PFSK-1 (cell line): ENCODE data around the gene TNFSF8.

Experiments used
- FOXP2 ChIP-seq: optimal IDR thresholded peaks from 2 replicates; pipeline ENCODE3; 2011; ENCODE audit warnings: borderline replicate concordance, control low read depth, inconsistent platforms; ENCODE audit not compliant: insufficient read depth; ENCODE audit errors: extremely low read length, extremely low read depth
- POLR2AphosphoS5 ChIP-seq: IDR thresholded peaks from 2 replicates; pipeline ENCODE4 v1.6.1; 2012; ENCODE audit warnings: low read depth, mild to moderate bottlenecking, control low read depth, low read length, moderate library complexity
- REST ChIP-seq, 2 experiments: IDR thresholded peaks; 2 replicates each; pipeline versions ENCODE4 v1.6.1 to v1.8.0; 2011 to 2012; ENCODE audit warnings: low read depth in 2 of 2, low read length in 2 of 2, control low read depth in 1 of 2, inconsistent platforms in 1 of 2, mild to moderate bottlenecking in 1 of 2, moderate library complexity in 1 of 2; ENCODE audit not compliant: insufficient read depth in 1 of 2
- SIN3A ChIP-seq: IDR thresholded peaks from 2 replicates; pipeline ENCODE4 v1.6.1; 2012; ENCODE audit warnings: mild to moderate bottlenecking, low read length, moderate library complexity, borderline replicate concordance; ENCODE audit not compliant: insufficient read depth
- TAF1 ChIP-seq: IDR thresholded peaks from 2 replicates; pipeline ENCODE4 v1.6.1; 2012; ENCODE audit warnings: low read length, control low read depth, borderline replicate concordance; ENCODE audit not compliant: insufficient read depth

TNFSF8 gene

GRCh38 chr9:114928671-114929070, 1.7 kb downstream of the TNFSF8 start:
- no peak for TF ChIP-seq TAF1

- TF ChIP-seq SIN3A (no peak), TAF1 (no peak), REST (IDR thresholded peaks at IDR 0.05; ENCODE audit: insufficient read depth in 1 of 2, low read depth in 2 of 2, low read length in 2 of 2) (no peak), FOXP2 (no peak), POLR2AphosphoS5 (no peak)
Observed at GRCh38 chr9:114928136-114928535, 2.3 kb downstream of the TNFSF8 start.

GRCh38 chr9:114925672-114926071, 4.7 kb downstream of the TNFSF8 start:
- TF ChIP-seq TAF1 (no peak), POLR2AphosphoS5 (no peak), FOXP2 (no peak), REST (IDR thresholded peaks at IDR 0.05; ENCODE audit: insufficient read depth in 1 of 2, low read depth in 2 of 2, low read length in 2 of 2) (no peak)

- TF ChIP-seq SIN3A (no peak), REST (IDR thresholded peaks at IDR 0.05; ENCODE audit: insufficient read depth in 1 of 2, low read depth in 2 of 2, low read length in 2 of 2) (no peak), FOXP2 (no peak), POLR2AphosphoS5 (no peak), TAF1 (no peak)
Observed at GRCh38 chr9:114925039-114925438, 5.4 kb downstream of the TNFSF8 start.

GRCh38 chr9:114924327-114924726, 6.1 kb downstream of the TNFSF8 start:
- TF ChIP-seq FOXP2 (no peak), SIN3A (no peak), TAF1 (no peak), POLR2AphosphoS5 (no peak), REST (IDR thresholded peaks at IDR 0.05; ENCODE audit: insufficient read depth in 1 of 2, low read depth in 2 of 2, low read length in 2 of 2) (no peak)

- TF ChIP-seq REST (IDR thresholded peaks at IDR 0.05; ENCODE audit: insufficient read depth in 1 of 2, low read depth in 2 of 2, low read length in 2 of 2) (no peak), FOXP2 (no peak), POLR2AphosphoS5 (no peak), TAF1 (no peak), SIN3A (no peak)
Observed at GRCh38 chr9:114923918-114924317, 6.5 kb downstream of the TNFSF8 start.
